ENCODE results near the gene RELN.

Gene RELN

GRCh38 chr7:103702454-103702853, 287.0 kb downstream of the RELN start (continued):
- TF ChIP-seq ZBTB49 (tag by site-specific recombination; IDR thresholded peaks at IDR 0.05; ENCODE audit: low read depth) (no peak), ZSCAN4 (tag by site-specific recombination; IDR thresholded peaks at IDR 0.05) (no peak), ZNF174 (tag by site-specific recombination; IDR thresholded peaks at IDR 0.05) (no peak), ZNF10 (tag by site-specific recombination; IDR thresholded peaks at IDR 0.05) (no peak), ZNF768 (tag by site-specific recombination; IDR thresholded peaks at IDR 0.05) (no peak), KLF10 (tag by site-specific recombination; IDR thresholded peaks at IDR 0.05) (no peak)

- H3K27ac ChIP-seq (ENCODE audit: extremely low read depth, low read depth, low read length), result no peak overlapping the region
- TF ChIP-seq ZSCAN30 (tag by site-specific recombination; IDR thresholded peaks at IDR 0.05) (no peak), REST (tag by site-specific recombination; IDR thresholded peaks at IDR 0.05) (no peak), KLF1 (tag by site-specific recombination; IDR thresholded peaks at IDR 0.05) (no peak), PRDM4 (tag by site-specific recombination; IDR thresholded peaks at IDR 0.05) (no peak), ZNF157 (tag by site-specific recombination; IDR thresholded peaks at IDR 0.05) (no peak), ZXDB (tag by site-specific recombination; IDR thresholded peaks at IDR 0.05) (no peak)
- no peaks in the 10 kb centered on the region for H3K4me1 ChIP-seq (ENCODE audit: control insufficient read depth, insufficient read depth, low read length)
- no peaks in the 10 kb centered on the region for H3K36me3 ChIP-seq (ENCODE audit: control insufficient read depth in 2 of 2, insufficient read depth in 1 of 2, low read length in 2 of 2)
- POLR2A ChIA-PET, result no interaction called here
- no peaks in the 10 kb centered on the region for H3K9me3 ChIP-seq (ENCODE audit: control insufficient read depth, insufficient read depth, low read depth, low read length)
- CTCF ChIA-PET, result no interaction called here
- no peak overlapping the region for H3K4me3 ChIP-seq (ENCODE audit: low read depth, low read length)
Observed at GRCh38 chr7:103699032-103699431, 290.4 kb downstream of the RELN start.

- Histone ChIP-seq H3K4me3 (ENCODE audit: low read depth, low read length) (no peak overlapping the region), H3K27ac (ENCODE audit: extremely low read depth, low read depth, low read length) (no peak overlapping the region), H3K9me3 (ENCODE audit: control insufficient read depth, insufficient read depth, low read depth, low read length) (no peaks in the 10 kb centered on the region), H3K36me3 (ENCODE audit: control insufficient read depth in 2 of 2, insufficient read depth in 1 of 2, low read length in 2 of 2) (no peaks in the 10 kb centered on the region), H3K4me1 (ENCODE audit: control insufficient read depth, insufficient read depth, low read length) (no peaks in the 10 kb centered on the region)
- CTCF ChIA-PET, result no interaction called here
- POLR2A ChIA-PET, result no interaction called here
- no peak for TF ChIP-seq ZNF174 (tag by site-specific recombination; IDR thresholded peaks at IDR 0.05)
- no peak for TF ChIP-seq MZF1 (tag by site-specific recombination; IDR thresholded peaks at IDR 0.05; ENCODE audit: borderline replicate concordance)
- no peak for TF ChIP-seq IKZF3 (tag by site-specific recombination; IDR thresholded peaks at IDR 0.05)
- no peak for TF ChIP-seq ZNF112 (tag by site-specific recombination; IDR thresholded peaks at IDR 0.05)
- no peak for TF ChIP-seq PRDM2 (tag by site-specific recombination; IDR thresholded peaks at IDR 0.05; ENCODE audit: borderline replicate concordance)
- no peak for TF ChIP-seq ZNF169 (tag by site-specific recombination; IDR thresholded peaks at IDR 0.05)
Observed at GRCh38 chr7:103698064-103698463, 291.4 kb downstream of the RELN start.

All from HEK293 (cell line).